ENCODE measurements around the gene PML.

PML gene

GRCh38 chr15:73983773-73984172 is 10.7 kb upstream of the PML start:
- POLR2A ChIA-PET = interaction anchor here (0.8 to 1.5 kb wide), 3 partner anchors 10 to 213 kb away, joined by 3 to 21 read pairs (median 4); partner anchors contain the start of gene PML
- Histone ChIP-seq H3K27ac (ENCODE audit: extremely low read depth, low read depth, low read length) (no peak overlapping the region), H3K9me3 (ENCODE audit: control insufficient read depth, insufficient read depth, low read depth, low read length) (no peaks in the 10 kb centered on the region), H3K4me3 (ENCODE audit: low read depth, low read length) (no peak overlapping the region), H3K36me3 (ENCODE audit: control insufficient read depth in 2 of 2, insufficient read depth in 1 of 2, low read length in 2 of 2) (peaks cover 0 to 16% of the 10 kb centered on the region in 2 experiments; a peak in 1 of 3 replicates), H3K4me1 (ENCODE audit: control insufficient read depth, insufficient read depth, low read length) (peaks cover 12% of the 10 kb centered on the region)
- no peak for TF ChIP-seq KLF9 (tag by site-specific recombination; IDR thresholded peaks at IDR 0.05; ENCODE audit: low read depth)
- TF ChIP-seq ZNF768 (tag by site-specific recombination; IDR thresholded peaks at IDR 0.05) = no peak
- no peak for TF ChIP-seq GLIS1 (tag by site-specific recombination; IDR thresholded peaks at IDR 0.05)
- TF ChIP-seq FEZF1 (tag by site-specific recombination; IDR thresholded peaks at IDR 0.05) = no peak
- TF ChIP-seq ZBTB8A (tag by site-specific recombination; IDR thresholded peaks at IDR 0.05) = no peak
- TF ChIP-seq ZNF248 (tag by site-specific recombination; IDR thresholded peaks at IDR 0.05) = no peak
- TF ChIP-seq ZNF214 (tag by site-specific recombination; IDR thresholded peaks at IDR 0.05; ENCODE audit: borderline replicate concordance) = no peak
- no peak for TF ChIP-seq ZNF664 (tag by site-specific recombination; IDR thresholded peaks at IDR 0.05)
- TF ChIP-seq ZNF571 (tag by site-specific recombination; IDR thresholded peaks at IDR 0.05) = no peak
- TF ChIP-seq, protein P1, sequence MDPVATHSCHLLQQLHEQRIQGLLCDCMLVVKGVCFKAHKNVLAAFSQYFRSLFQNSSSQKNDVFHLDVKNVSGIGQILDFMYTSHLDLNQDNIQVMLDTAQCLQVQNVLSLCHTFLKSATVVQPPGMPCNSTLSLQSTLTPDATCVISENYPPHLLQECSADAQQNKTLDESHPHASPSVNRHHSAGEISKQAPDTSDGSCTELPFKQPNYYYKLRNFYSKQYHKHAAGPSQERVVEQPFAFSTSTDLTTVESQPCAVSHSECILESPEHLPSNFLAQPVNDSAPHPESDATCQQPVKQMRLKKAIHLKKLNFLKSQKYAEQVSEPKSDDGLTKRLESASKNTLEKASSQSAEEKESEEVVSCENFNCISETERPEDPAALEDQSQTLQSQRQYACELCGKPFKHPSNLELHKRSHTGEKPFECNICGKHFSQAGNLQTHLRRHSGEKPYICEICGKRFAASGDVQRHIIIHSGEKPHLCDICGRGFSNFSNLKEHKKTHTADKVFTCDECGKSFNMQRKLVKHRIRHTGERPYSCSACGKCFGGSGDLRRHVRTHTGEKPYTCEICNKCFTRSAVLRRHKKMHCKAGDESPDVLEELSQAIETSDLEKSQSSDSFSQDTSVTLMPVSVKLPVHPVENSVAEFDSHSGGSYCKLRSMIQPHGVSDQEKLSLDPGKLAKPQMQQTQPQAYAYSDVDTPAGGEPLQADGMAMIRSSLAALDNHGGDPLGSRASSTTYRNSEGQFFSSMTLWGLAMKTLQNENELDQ (tag by site-specific recombination; IDR thresholded peaks at IDR 0.05; ENCODE audit: low read depth) = no peak
- TF ChIP-seq, protein P2, sequence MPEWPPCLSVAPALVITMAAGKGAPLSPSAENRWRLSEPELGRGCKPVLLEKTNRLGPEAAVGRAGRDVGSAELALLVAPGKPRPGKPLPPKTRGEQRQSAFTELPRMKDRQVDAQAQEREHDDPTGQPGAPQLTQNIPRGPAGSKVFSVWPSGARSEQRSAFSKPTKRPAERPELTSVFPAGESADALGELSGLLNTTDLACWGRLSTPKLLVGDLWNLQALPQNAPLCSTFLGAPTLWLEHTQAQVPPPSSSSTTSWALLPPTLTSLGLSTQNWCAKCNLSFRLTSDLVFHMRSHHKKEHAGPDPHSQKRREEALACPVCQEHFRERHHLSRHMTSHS (tag by site-specific recombination; IDR thresholded peaks at IDR 0.05) = no peak
- TF ChIP-seq, protein P3, sequence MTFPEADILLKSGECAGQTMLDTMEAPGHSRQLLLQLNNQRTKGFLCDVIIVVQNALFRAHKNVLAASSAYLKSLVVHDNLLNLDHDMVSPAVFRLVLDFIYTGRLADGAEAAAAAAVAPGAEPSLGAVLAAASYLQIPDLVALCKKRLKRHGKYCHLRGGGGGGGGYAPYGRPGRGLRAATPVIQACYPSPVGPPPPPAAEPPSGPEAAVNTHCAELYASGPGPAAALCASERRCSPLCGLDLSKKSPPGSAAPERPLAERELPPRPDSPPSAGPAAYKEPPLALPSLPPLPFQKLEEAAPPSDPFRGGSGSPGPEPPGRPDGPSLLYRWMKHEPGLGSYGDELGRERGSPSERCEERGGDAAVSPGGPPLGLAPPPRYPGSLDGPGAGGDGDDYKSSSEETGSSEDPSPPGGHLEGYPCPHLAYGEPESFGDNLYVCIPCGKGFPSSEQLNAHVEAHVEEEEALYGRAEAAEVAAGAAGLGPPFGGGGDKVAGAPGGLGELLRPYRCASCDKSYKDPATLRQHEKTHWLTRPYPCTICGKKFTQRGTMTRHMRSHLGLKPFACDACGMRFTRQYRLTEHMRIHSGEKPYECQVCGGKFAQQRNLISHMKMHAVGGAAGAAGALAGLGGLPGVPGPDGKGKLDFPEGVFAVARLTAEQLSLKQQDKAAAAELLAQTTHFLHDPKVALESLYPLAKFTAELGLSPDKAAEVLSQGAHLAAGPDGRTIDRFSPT (tag by site-specific recombination; IDR thresholded peaks at IDR 0.05) = no peak
- no peak for TF ChIP-seq ZNF600 (tag by site-specific recombination; IDR thresholded peaks at IDR 0.05)
- CTCF ChIA-PET = interaction anchor here (0.5 to 2.6 kb wide), 10 partner anchors 8 to 414 kb away, joined by 3 to 20 read pairs (median 4); partner anchors contain the start of genes PML and STOML1

DNA sequence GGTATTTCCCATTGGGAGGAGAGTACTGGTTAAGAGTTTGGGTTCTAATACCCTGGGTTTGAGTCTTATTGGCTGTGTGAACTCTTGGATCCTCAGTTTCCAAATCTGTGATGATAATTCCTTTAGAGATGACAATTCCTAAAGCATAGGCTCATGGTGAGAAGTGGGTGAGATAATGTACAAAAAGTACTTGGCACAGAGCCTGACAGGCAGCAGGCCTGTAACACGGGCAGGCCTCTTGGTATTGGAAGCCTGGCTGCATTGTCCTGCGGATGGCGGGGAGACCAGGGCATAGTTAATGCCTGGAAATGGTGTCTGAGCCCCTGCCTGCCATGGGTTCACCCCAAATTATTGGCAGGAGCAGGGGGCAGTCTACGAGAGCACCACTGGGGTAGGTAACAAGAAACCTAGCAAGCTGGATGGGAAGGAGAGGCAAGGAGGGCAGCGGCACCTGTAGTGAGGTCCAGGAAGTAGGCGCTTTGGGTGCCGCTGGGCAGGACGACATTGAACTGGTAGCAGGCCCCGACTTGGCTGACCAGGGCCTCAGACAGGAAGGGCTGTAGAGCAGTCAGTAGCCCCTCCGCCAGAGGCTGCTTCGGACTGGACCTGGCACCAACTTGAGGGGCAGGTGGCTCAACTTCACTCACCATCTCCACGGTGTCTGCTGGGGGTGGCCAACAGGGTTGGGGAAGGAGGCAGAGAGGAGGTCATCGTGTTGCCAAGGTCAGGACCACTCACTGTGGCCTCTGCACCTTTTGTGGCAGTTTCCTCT is 10.1 kb upstream of the PML start:
- H3K4me1 ChIP-seq (ENCODE audit: control insufficient read depth, insufficient read depth, low read length) = peaks cover 12% of the 10 kb centered on the region
- no peak overlapping the region for H3K4me3 ChIP-seq (ENCODE audit: low read depth, low read length)
- CTCF ChIA-PET = interaction anchor here (1.6 kb wide), 1 partner anchor 10 kb away, joined by 6 read pairs; the partner anchor contains the start of gene PML
- POLR2A ChIA-PET = no interaction called here
- H3K9me3 ChIP-seq (ENCODE audit: control insufficient read depth, insufficient read depth, low read depth, low read length) = no peaks in the 10 kb centered on the region
- H3K27ac ChIP-seq (ENCODE audit: extremely low read depth, low read depth, low read length) = no peak overlapping the region
- TF ChIP-seq WT1 (tag by site-specific recombination; IDR thresholded peaks at IDR 0.05) = no peak
- TF ChIP-seq PRDM4 (tag by site-specific recombination; IDR thresholded peaks at IDR 0.05) = no peak
- no peak for TF ChIP-seq ZNF350 (tag by site-specific recombination; IDR thresholded peaks at IDR 0.05)
- TF ChIP-seq ZNF174 (tag by site-specific recombination; IDR thresholded peaks at IDR 0.05) = no peak
- TF ChIP-seq REPIN1 (tag by site-specific recombination; IDR thresholded peaks at IDR 0.05; ENCODE audit: low read depth) = no peak
- peaks cover 0 to 16% of the 10 kb centered on the region in 2 experiments; a peak in 1 of 3 replicates for H3K36me3 ChIP-seq (ENCODE audit: control insufficient read depth in 2 of 2, insufficient read depth in 1 of 2, low read length in 2 of 2)
